ENCODE measurements around the gene KLHL33. TPM values are rescaled to one million over a fixed set of nuclear protein-coding genes. Genes with fewer than 3 reads are reported as not detected.

Gene KLHL33
- total RNA-seq, 4 donors from 2014 or later = 1.2 to 4.5 (median 1.8) TPM

DNA sequence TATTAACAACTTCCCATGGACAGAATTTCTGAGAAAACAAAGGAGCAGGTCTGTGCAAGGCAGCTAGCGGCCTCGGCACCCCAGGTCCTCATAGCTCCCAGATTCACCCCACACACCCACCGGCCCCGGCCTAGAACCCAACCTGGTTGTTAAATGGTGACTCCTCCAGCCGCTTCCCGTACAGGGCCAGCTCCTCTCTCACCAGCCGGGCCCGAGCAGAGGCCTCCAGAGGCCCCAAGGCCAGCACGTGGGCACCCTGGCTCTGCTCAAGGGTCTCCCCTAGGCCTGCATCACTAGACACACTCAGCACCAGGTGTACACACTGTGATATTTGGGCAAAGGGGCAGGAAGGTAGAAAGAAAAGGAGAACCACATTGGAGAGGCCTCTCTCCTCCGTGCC is 52.9 kb downstream of the KLHL33 start:
- H3K36me3 ChIP-seq = peaks cover 9 to 100% (median 68%) of the 10 kb centered on the region in 3 donors

DNA sequence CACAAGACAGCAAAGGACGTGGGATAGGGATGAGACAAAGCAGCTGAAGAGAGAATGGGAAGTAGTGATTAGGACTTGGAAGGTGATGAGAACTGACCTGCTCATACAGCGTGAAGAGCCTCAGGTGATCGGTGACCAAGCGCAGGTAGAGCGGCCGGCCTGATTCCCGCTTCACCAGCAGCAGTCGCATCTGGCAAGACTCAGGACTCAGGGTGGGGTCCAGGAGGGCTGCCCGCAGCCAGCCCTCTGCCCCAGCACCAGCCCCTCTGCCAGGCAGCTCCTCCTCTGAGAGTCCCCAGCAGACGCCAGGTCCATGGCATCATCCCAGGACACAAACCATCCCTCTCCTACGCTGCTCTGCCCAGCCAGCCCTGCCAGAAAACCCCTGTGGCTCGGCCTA is 53.4 kb downstream of the KLHL33 start:
- no peak overlapping the region for H3K4me3 ChIP-seq
- WGBS, 2 donors = 90 to 94% methylated on average over 12 of the region's 12 CpGs
- no peak overlapping the region for H3K27ac ChIP-seq
- peaks cover 10 to 100% (median 72%) of the 10 kb centered on the region in 3 donors for H3K36me3 ChIP-seq
- TF ChIP-seq EP300 (IDR thresholded peaks at IDR 0.05) = no peak
- TF ChIP-seq, protein P1, sequence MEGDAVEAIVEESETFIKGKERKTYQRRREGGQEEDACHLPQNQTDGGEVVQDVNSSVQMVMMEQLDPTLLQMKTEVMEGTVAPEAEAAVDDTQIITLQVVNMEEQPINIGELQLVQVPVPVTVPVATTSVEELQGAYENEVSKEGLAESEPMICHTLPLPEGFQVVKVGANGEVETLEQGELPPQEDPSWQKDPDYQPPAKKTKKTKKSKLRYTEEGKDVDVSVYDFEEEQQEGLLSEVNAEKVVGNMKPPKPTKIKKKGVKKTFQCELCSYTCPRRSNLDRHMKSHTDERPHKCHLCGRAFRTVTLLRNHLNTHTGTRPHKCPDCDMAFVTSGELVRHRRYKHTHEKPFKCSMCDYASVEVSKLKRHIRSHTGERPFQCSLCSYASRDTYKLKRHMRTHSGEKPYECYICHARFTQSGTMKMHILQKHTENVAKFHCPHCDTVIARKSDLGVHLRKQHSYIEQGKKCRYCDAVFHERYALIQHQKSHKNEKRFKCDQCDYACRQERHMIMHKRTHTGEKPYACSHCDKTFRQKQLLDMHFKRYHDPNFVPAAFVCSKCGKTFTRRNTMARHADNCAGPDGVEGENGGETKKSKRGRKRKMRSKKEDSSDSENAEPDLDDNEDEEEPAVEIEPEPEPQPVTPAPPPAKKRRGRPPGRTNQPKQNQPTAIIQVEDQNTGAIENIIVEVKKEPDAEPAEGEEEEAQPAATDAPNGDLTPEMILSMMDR (IDR thresholded peaks at IDR 0.05) = no peak
- no peak for TF ChIP-seq POLR2A (IDR thresholded peaks at IDR 0.05)
- H3K9me3 ChIP-seq = no peaks in the 10 kb centered on the region
- H3K4me1 ChIP-seq = no peaks in the 10 kb centered on the region
- no peaks in the 10 kb centered on the region for H3K27me3 ChIP-seq
- DNase-seq (ENCODE audit: low spot score in 2 of 2) = no peak

More for the DNA sequence above, 52.9 kb downstream of the KLHL33 start:
- H3K27ac ChIP-seq = no peak overlapping the region
- H3K4me3 ChIP-seq = no peak overlapping the region
- WGBS, 2 donors = 90% methylated on average over 10 of the region's 10 CpGs
- TF ChIP-seq POLR2A (IDR thresholded peaks at IDR 0.05) (no peak), EP300 (IDR thresholded peaks at IDR 0.05) (no peak)
- TF ChIP-seq, protein P1 (IDR thresholded peaks at IDR 0.05) = no peak
- no peaks in the 10 kb centered on the region for H3K9me3 ChIP-seq
- no peaks in the 10 kb centered on the region for H3K27me3 ChIP-seq
- no peak for DNase-seq (ENCODE audit: low spot score in 2 of 2)
- H3K4me1 ChIP-seq = no peaks in the 10 kb centered on the region

DNA sequence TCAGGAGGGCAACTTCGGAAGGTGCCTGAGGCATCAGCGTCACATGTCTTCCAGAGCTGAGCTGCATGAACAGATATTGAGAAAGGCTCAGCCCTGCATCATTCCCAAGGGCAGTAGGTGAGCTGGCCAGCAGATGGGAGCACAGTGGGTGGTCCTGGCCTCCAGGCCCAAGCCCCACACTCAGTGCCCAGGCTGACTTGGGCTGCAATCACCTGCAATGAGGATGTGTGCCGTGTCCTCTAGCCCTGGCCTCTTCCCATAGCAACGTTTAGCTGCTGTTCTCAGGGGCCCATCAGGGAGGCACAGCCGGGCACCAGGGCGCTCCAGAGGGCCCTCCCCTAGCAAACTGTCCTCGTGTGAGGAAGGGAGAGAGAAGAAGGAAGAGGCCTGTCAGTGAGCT is 54.6 kb downstream of the KLHL33 start:
- H3K9me3 ChIP-seq = no peaks in the 10 kb centered on the region
- no peaks in the 10 kb centered on the region for H3K4me1 ChIP-seq
- TF ChIP-seq POLR2A (IDR thresholded peaks at IDR 0.05) (no peak), EP300 (IDR thresholded peaks at IDR 0.05) (no peak)
- TF ChIP-seq, protein P1 (IDR thresholded peaks at IDR 0.05) = no peak
- H3K27ac ChIP-seq = no peak overlapping the region
- no peak for DNase-seq (ENCODE audit: low spot score in 2 of 2)
- no peaks in the 10 kb centered on the region for H3K27me3 ChIP-seq
- no peak overlapping the region for H3K4me3 ChIP-seq
- 77 to 96% methylated on average over 5 to 7 of the region's 7 CpGs for WGBS, 2 donors
- H3K36me3 ChIP-seq = peaks cover 10 to 100% (median 70%) of the 10 kb centered on the region in 3 donors

DNA sequence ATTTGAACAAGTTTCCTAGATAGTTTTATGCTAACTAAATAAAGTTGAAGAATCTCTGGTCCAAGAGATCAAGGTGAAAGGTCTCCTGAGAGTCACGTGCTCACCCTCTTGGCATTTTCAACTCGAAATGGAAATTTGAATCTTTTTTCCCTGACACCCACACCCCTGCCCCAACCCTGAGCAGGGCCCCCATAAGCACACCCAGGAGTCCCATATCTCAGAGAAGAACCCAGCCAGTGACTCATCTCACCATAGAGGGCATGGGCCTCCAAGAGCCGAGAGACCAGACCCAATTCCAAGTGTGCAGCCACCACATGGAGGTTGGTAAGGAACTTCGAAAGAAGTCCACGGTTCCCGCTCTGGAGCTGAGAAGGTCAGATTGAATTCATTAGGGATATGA is 55.3 kb downstream of the KLHL33 start:
- 79 to 81% methylated on average over 6 of the region's 6 CpGs for WGBS, 2 donors

DNA sequence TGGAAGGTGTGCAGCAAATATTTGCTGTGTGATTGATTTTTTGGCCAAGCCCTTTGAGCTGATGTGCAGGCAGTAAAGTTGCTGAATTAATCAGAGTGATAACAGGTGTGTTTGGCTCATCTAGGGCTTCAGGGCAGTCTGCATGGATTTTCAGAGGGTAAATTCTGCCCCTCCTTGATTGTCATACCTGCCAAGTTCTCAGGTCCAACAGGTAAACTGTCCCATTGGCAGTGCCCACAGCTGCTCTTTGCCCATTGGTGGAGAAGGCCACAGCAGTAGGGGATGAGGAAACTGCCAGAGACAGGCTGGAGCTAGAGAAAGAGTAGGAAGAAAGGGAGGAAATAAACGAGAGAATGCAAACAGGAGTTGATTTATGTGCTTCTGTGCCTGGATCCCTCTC is 56.2 kb downstream of the KLHL33 start:
- 47 to 53% methylated on average over 1 of the region's 1 CpG for WGBS, 2 donors
- peaks cover 8 to 100% (median 68%) of the 10 kb centered on the region in 3 donors for H3K36me3 ChIP-seq
- TF ChIP-seq, protein P1 (IDR thresholded peaks at IDR 0.05) = no peak
- no peak for TF ChIP-seq EP300 (IDR thresholded peaks at IDR 0.05)
- TF ChIP-seq POLR2A (IDR thresholded peaks at IDR 0.05) = no peak
- no peaks in the 10 kb centered on the region for H3K9me3 ChIP-seq
- no peak overlapping the region for H3K27ac ChIP-seq
- no peaks in the 10 kb centered on the region for H3K4me1 ChIP-seq
- DNase-seq (ENCODE audit: low spot score in 2 of 2) = no peak
- no peaks in the 10 kb centered on the region for H3K27me3 ChIP-seq
- no peak overlapping the region for H3K4me3 ChIP-seq

More for the DNA sequence above, 55.3 kb downstream of the KLHL33 start:
- H3K36me3 ChIP-seq = peaks cover 8 to 100% (median 71%) of the 10 kb centered on the region in 3 donors
- DNase-seq (ENCODE audit: low spot score in 2 of 2) = no peak
- TF ChIP-seq, protein P1 (IDR thresholded peaks at IDR 0.05) = no peak
- no peak for TF ChIP-seq EP300 (IDR thresholded peaks at IDR 0.05)
- no peak for TF ChIP-seq POLR2A (IDR thresholded peaks at IDR 0.05)
- no peaks in the 10 kb centered on the region for H3K27me3 ChIP-seq
- H3K4me3 ChIP-seq = no peak overlapping the region
- no peaks in the 10 kb centered on the region for H3K4me1 ChIP-seq
- no peaks in the 10 kb centered on the region for H3K9me3 ChIP-seq
- H3K27ac ChIP-seq = no peak overlapping the region
